ENCODE measurements around the gene CRHR1. TPM values are rescaled to one million over a fixed set of nuclear protein-coding genes. Genes with fewer than 3 reads are reported as not detected.

CRHR1 gene
- total RNA-seq, 6 experiments from 2014 or later = not detected

DNA sequence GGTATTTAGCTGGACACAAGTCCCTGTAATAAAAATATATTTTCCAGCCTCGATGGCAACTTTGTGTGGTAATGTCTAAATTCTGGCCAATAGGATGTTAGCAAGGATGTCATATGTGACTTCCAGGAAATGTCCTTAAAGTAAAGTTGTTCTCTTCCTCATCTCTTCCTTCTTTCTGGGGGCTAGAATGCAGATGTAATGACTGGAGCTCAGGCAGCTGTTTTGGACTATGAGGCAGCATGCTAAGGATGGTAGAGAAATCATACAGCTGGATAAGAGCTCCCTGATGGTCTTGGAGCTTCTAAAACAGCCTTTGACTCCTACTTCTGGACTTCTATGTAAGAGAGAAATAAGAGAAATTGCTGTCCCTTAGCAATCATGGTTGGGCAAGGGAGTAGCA lies 93.3 kb downstream of the CRHR1 start:
- H3K4me3 ChIP-seq = no peak overlapping the region
- 17% methylated on average over 1 of the region's 1 CpG for WGBS (ENCODE audit: insufficient coverage, low coverage, low lambda C conversion rate, missing lambda C conversion rate)
- H3K27me3 ChIP-seq = no peaks in the 10 kb centered on the region
- H3K36me3 ChIP-seq = no peaks in the 10 kb centered on the region
- no peak for DNase-seq
- H3K4me1 ChIP-seq = no peaks in the 10 kb centered on the region
- H3K27ac ChIP-seq = no peak overlapping the region
- TF ChIP-seq, protein P1, sequence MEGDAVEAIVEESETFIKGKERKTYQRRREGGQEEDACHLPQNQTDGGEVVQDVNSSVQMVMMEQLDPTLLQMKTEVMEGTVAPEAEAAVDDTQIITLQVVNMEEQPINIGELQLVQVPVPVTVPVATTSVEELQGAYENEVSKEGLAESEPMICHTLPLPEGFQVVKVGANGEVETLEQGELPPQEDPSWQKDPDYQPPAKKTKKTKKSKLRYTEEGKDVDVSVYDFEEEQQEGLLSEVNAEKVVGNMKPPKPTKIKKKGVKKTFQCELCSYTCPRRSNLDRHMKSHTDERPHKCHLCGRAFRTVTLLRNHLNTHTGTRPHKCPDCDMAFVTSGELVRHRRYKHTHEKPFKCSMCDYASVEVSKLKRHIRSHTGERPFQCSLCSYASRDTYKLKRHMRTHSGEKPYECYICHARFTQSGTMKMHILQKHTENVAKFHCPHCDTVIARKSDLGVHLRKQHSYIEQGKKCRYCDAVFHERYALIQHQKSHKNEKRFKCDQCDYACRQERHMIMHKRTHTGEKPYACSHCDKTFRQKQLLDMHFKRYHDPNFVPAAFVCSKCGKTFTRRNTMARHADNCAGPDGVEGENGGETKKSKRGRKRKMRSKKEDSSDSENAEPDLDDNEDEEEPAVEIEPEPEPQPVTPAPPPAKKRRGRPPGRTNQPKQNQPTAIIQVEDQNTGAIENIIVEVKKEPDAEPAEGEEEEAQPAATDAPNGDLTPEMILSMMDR (IDR thresholded peaks at IDR 0.05) = no peak
- no peak for TF ChIP-seq POLR2A (IDR thresholded peaks at IDR 0.05)
- H3K9me3 ChIP-seq = no peaks in the 10 kb centered on the region
- intact Hi-C loops (cut with DNase I) = no loop called here
- no peak for ATAC-seq

DNA sequence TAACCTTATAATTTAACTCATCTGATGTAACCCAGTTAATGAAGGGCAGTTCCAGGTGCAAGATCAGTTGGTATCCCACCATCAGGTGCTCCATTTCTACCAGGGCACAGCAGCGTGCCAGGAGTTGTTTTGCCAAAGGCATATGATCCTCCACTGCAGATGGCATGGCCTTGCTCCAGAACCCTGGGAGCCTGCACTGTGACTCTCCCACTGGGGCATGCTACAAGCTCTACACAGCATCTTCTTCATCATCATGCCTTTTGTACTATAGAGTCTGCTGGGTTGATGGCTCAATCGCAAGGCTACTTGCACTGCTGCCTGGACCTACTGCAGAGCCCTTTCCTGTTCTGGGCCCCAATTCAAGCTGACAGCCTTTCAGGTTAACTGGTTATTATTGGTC lies 98.9 kb downstream of the CRHR1 start:
- no peak for ATAC-seq
- no peak for DNase-seq
- Histone ChIP-seq H3K27me3 (no peaks in the 10 kb centered on the region), H3K9me3 (no peaks in the 10 kb centered on the region), H3K36me3 (no peaks in the 10 kb centered on the region), H3K27ac (no peak overlapping the region), H3K4me3 (no peak overlapping the region), H3K4me1 (no peaks in the 10 kb centered on the region)
- intact Hi-C loops (cut with DNase I) = no loop called here
- WGBS (ENCODE audit: insufficient coverage, low coverage, low lambda C conversion rate, missing lambda C conversion rate) = no CpG with 5 or more reads among the region's 2 CpGs
- TF ChIP-seq, protein P1 (IDR thresholded peaks at IDR 0.05) = no peak
- TF ChIP-seq POLR2A (IDR thresholded peaks at IDR 0.05) = no peak

Other genes starting within 250 kb of the CRHR1 start
- gene SPPL2C, start 60.6 kb downstream of the CRHR1 start, total RNA-seq = not detected
- gene MAPT, start 110.2 kb downstream of the CRHR1 start, total RNA-seq = 1 to 10 TPM in 2 of 6 experiments, under 1 TPM in 4; 0.39 to 4.9 (median 0.59) TPM
- gene STH, start 214.9 kb downstream of the CRHR1 start, total RNA-seq = not detected

Measured in right lobe of liver (tissue), 6 donors.